AG09309 (cell line): ENCODE data around the gene LDLRAD4.

Source experiments
- DNase-seq: peaks from one replicate; pipeline ENCODE4 v3.0.0-alpha.2; 2010; ENCODE audit warnings: low read depth
- H3K4me3 ChIP-seq: 2 replicates; pipeline ENCODE4 v1.5.1; 2011; ENCODE audit warnings: mild to moderate bottlenecking, low read depth, low read length, moderate library complexity; ENCODE audit not compliant: control insufficient read depth
- CTCF ChIP-seq: IDR thresholded peaks from 2 replicates; pipeline ENCODE4 v1.5.1; 2011; ENCODE audit warnings: mild to moderate bottlenecking, low read depth, low read length, inconsistent platforms; ENCODE audit not compliant: insufficient read depth, control insufficient read depth; ENCODE audit errors: missing control alignments

LDLRAD4 gene

GRCh38 chr18:13430663-13431062, 212.1 kb downstream of the LDLRAD4 start:
- no peak for DNase-seq
- H3K4me3 ChIP-seq = no peak overlapping the region
- no peak for TF ChIP-seq CTCF

- no peak for TF ChIP-seq CTCF
- no peak for DNase-seq
- no peak overlapping the region for H3K4me3 ChIP-seq
These were observed 213.3 kb downstream of the LDLRAD4 start for GRCh38 chr18:13431886-13432285.

- no peak for DNase-seq
- TF ChIP-seq CTCF = no peak
- H3K4me3 ChIP-seq = no peak overlapping the region
These were observed 214.6 kb downstream of the LDLRAD4 start for GRCh38 chr18:13433125-13433524.

GRCh38 chr18:13433685-13434084, 215.1 kb downstream of the LDLRAD4 start:
- DNase-seq = no peak
- no peak overlapping the region for H3K4me3 ChIP-seq
- no peak for TF ChIP-seq CTCF

- no peak overlapping the region for H3K4me3 ChIP-seq
- DNase-seq = no peak
- no peak for TF ChIP-seq CTCF
These were observed 216.3 kb downstream of the LDLRAD4 start for GRCh38 chr18:13434854-13435253.

- DNase-seq = peak; percentile 34
- no peak overlapping the region for H3K4me3 ChIP-seq
- TF ChIP-seq CTCF = no peak
These were observed 217.2 kb downstream of the LDLRAD4 start for GRCh38 chr18:13435586-13436333.

- H3K4me3 ChIP-seq = no peak overlapping the region
- no peak for TF ChIP-seq CTCF
- no peak for DNase-seq
These were observed 218.0 kb downstream of the LDLRAD4 start for GRCh38 chr18:13436576-13436975.
